Measurements from ENCODE around the gene SLC2A9.

SLC2A9 gene

DNA sequence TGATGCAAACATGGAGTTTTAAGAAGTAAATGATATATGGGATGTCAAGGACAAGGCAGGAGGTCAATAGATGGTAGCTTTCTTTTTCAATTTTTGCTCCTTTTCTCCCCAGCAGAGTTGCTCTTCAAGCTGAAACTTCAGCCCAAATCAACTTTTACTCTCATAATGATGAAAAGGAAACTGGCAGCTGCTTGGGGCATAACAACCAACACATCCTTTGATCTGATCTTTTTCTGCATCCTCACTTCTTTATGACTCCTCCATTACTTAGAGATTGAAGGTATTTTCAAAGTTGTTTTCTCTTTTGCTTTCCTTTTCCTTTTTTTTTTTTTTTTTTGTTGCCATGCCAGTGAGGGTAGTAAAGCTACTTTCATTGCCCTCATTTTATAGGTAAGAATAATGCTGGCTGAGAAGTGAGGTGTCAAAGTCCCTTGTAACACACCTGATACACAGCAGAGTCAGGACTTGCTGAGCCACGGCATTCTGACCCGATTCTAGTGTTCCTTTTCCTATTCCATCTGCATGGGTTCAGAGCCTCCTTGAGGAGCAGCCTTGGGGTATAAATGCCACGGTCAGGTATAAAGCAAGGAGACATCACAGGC, 26.9 kb downstream of the SLC2A9 start:
- Histone ChIP-seq H3K27me3 (replicated peaks; ENCODE audit: insufficient read depth, low read length) (no peaks in the 10 kb centered on the region), H3K27ac (ENCODE audit: low read length) (peak overlapping the region; percentile 44; the same call in 1 of the 2 replicates), H3K4me2 (ENCODE audit: low read depth, low read length) (peak overlapping the region; percentile 18), H2AFZ (ENCODE audit: low read length) (no peak overlapping the region), H3K9ac (ENCODE audit: low read length) (no peak overlapping the region), H3F3A (ENCODE audit: insufficient read depth, low read length) (peaks cover 6% of the 10 kb centered on the region), H3K36me3 (replicated peaks; ENCODE audit: insufficient read depth, low read length) (no peaks in the 10 kb centered on the region), H4K20me1 (ENCODE audit: insufficient read depth, low read length) (no peaks in the 10 kb centered on the region), H3K4me3 (ENCODE audit: low read length) (no peak overlapping the region), H3K9me3 (replicated peaks; ENCODE audit: insufficient read depth, low read length) (no peaks in the 10 kb centered on the region), H3K79me2 (ENCODE audit: low read length) (no peaks in the 10 kb centered on the region), H3K4me1 (ENCODE audit: low read length) (peaks cover 16% of the 10 kb centered on the region), H3K9me2 (replicated peaks; ENCODE audit: insufficient read depth, low read length) (no peaks in the 10 kb centered on the region)
- peak; percentile 70 for DNase-seq
- TF ChIP-seq EZH2 (optimal IDR thresholded peaks at IDR 0.05; ENCODE audit: low read depth, low read length), result no peak

DNA sequence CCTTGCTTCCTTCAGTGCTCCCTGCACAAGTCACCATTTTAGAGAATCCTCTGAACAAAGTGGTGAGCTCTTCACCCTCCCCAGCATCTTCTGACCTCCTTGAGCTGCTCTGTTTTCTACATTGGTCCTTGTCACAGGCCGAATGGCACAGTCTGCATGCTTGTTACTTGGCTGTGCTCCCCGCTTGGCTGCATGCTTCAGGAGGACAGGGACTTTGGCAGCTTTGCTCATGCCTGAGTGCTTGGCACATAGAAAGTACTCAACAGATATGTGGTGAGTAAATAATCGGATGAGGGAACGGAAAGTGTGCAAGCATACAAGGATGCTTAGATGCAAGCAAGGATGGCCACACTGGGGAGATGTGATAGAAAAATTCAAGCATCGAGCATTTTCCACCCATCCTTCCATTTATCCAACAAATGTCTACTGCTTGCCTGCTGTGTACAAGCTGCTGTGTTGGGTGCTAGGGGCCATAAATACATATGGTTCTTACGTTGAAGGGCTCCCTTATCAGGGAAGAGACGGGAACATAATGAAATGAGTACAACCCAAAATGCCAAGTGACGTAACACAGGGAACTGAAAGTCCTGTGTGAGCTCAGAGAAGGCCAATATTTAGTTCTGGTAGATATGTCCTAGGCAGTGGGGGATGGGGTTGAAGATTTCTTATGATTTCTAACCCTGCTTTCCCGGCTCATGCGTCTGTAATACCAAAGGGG, 31.2 kb downstream of the SLC2A9 start:
- no peaks in the 10 kb centered on the region for H4K20me1 ChIP-seq (ENCODE audit: insufficient read depth, low read length)
- no peak overlapping the region for H3K9ac ChIP-seq (ENCODE audit: low read length)
- H3K4me1 ChIP-seq (ENCODE audit: low read length), result peaks cover 14% of the 10 kb centered on the region
- H3K9me2 ChIP-seq (replicated peaks; ENCODE audit: insufficient read depth, low read length), result no peaks in the 10 kb centered on the region
- H3F3A ChIP-seq (ENCODE audit: insufficient read depth, low read length), result peaks cover 6% of the 10 kb centered on the region
- no peak overlapping the region for H3K4me3 ChIP-seq (ENCODE audit: low read length)
- H3K79me2 ChIP-seq (ENCODE audit: low read length), result no peaks in the 10 kb centered on the region
- H3K27ac ChIP-seq (ENCODE audit: low read length), result no peak overlapping the region
- DNase-seq, result no peak
- H2AFZ ChIP-seq (ENCODE audit: low read length), result no peak overlapping the region
- H3K36me3 ChIP-seq (replicated peaks; ENCODE audit: insufficient read depth, low read length), result no peaks in the 10 kb centered on the region
- no peak overlapping the region for H3K4me2 ChIP-seq (ENCODE audit: low read depth, low read length)
- H3K9me3 ChIP-seq (replicated peaks; ENCODE audit: insufficient read depth, low read length), result no peaks in the 10 kb centered on the region
- no peak for TF ChIP-seq EZH2phosphoT487 (IDR thresholded peaks at IDR 0.05; ENCODE audit: low read length)
- no peak for TF ChIP-seq EZH2 (optimal IDR thresholded peaks at IDR 0.05; ENCODE audit: low read depth, low read length)
- TF ChIP-seq, protein P1, sequence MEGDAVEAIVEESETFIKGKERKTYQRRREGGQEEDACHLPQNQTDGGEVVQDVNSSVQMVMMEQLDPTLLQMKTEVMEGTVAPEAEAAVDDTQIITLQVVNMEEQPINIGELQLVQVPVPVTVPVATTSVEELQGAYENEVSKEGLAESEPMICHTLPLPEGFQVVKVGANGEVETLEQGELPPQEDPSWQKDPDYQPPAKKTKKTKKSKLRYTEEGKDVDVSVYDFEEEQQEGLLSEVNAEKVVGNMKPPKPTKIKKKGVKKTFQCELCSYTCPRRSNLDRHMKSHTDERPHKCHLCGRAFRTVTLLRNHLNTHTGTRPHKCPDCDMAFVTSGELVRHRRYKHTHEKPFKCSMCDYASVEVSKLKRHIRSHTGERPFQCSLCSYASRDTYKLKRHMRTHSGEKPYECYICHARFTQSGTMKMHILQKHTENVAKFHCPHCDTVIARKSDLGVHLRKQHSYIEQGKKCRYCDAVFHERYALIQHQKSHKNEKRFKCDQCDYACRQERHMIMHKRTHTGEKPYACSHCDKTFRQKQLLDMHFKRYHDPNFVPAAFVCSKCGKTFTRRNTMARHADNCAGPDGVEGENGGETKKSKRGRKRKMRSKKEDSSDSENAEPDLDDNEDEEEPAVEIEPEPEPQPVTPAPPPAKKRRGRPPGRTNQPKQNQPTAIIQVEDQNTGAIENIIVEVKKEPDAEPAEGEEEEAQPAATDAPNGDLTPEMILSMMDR (IDR thresholded peaks at IDR 0.05; ENCODE audit: low read length), result no peak
- no peaks in the 10 kb centered on the region for H3K27me3 ChIP-seq (replicated peaks; ENCODE audit: insufficient read depth, low read length)

DNA sequence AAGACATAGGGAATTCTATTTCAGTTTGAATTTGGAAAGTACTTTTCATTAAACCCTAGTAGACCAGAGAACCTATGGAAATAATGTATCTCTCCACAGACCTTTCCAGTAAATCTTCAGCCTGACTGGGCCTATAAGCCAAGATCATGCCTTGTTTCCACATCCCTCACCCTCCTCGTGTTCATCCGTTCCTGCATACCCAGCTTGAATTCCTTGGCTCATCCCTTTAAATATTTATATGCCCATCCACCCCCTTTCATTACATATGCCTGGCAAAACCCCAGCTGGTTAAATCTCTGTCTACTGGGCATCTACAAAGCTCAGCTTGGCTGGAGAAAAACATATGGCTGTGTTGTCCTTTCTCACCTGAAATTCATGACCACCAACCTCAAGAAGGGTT, 32.4 kb downstream of the SLC2A9 start:
- Histone ChIP-seq H4K20me1 (ENCODE audit: insufficient read depth, low read length) (no peaks in the 10 kb centered on the region), H3K27ac (ENCODE audit: low read length) (no peak overlapping the region), H3K36me3 (replicated peaks; ENCODE audit: insufficient read depth, low read length) (no peaks in the 10 kb centered on the region), H3K4me1 (ENCODE audit: low read length) (peaks cover 5% of the 10 kb centered on the region), H3K79me2 (ENCODE audit: low read length) (no peaks in the 10 kb centered on the region), H3K9me2 (replicated peaks; ENCODE audit: insufficient read depth, low read length) (no peaks in the 10 kb centered on the region), H3K27me3 (replicated peaks; ENCODE audit: insufficient read depth, low read length) (no peaks in the 10 kb centered on the region), H3K4me3 (ENCODE audit: low read length) (no peak overlapping the region), H3K9ac (ENCODE audit: low read length) (no peak overlapping the region), H3K4me2 (ENCODE audit: low read depth, low read length) (no peak overlapping the region), H3K9me3 (replicated peaks; ENCODE audit: insufficient read depth, low read length) (no peaks in the 10 kb centered on the region), H3F3A (ENCODE audit: insufficient read depth, low read length) (no peaks in the 10 kb centered on the region), H2AFZ (ENCODE audit: low read length) (no peak overlapping the region)
- no peak for DNase-seq
- TF ChIP-seq, protein P1 (IDR thresholded peaks at IDR 0.05; ENCODE audit: low read length), result no peak
- TF ChIP-seq EZH2 (optimal IDR thresholded peaks at IDR 0.05; ENCODE audit: low read depth, low read length), result no peak
- no peak for TF ChIP-seq EZH2phosphoT487 (IDR thresholded peaks at IDR 0.05; ENCODE audit: low read length)

DNA sequence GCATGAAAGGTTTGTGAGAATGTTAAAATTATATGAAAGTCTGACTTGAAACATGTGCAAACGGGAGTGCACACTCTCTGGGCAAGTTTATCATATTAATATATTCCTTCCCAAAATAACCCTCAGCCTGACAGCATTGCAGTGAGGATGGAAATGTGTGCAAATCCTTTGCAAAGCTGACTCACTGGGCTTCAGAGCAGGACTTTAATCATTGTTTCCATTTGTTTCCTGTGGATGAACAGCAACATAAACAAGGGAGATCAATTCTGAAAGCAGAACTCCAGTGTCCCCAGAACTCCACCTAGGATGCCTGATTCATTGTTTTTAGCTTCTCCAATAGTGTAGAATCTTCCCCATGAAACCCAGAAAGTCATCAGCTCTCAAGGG, 32.9 kb downstream of the SLC2A9 start:
- H3K9me2 ChIP-seq (replicated peaks; ENCODE audit: insufficient read depth, low read length), result no peaks in the 10 kb centered on the region

More for the DNA sequence above, 32.9 kb downstream of the SLC2A9 start:
- H3K4me1 ChIP-seq (ENCODE audit: low read length), result no peaks in the 10 kb centered on the region
- H3K27ac ChIP-seq (ENCODE audit: low read length), result no peak overlapping the region
- no peak for TF ChIP-seq EZH2 (optimal IDR thresholded peaks at IDR 0.05; ENCODE audit: low read depth, low read length)
- TF ChIP-seq, protein P1 (IDR thresholded peaks at IDR 0.05; ENCODE audit: low read length), result no peak
- TF ChIP-seq EZH2phosphoT487 (IDR thresholded peaks at IDR 0.05; ENCODE audit: low read length), result no peak
- H3K9ac ChIP-seq (ENCODE audit: low read length), result no peak overlapping the region
- H3K9me3 ChIP-seq (replicated peaks; ENCODE audit: insufficient read depth, low read length), result no peaks in the 10 kb centered on the region
- no peaks in the 10 kb centered on the region for H3K36me3 ChIP-seq (replicated peaks; ENCODE audit: insufficient read depth, low read length)
- DNase-seq, result no peak
- H3K4me3 ChIP-seq (ENCODE audit: low read length), result no peak overlapping the region
- H4K20me1 ChIP-seq (ENCODE audit: insufficient read depth, low read length), result no peaks in the 10 kb centered on the region
- H3K27me3 ChIP-seq (replicated peaks; ENCODE audit: insufficient read depth, low read length), result no peaks in the 10 kb centered on the region
- H3K4me2 ChIP-seq (ENCODE audit: low read depth, low read length), result no peak overlapping the region
- H3F3A ChIP-seq (ENCODE audit: insufficient read depth, low read length), result no peaks in the 10 kb centered on the region
- H3K79me2 ChIP-seq (ENCODE audit: low read length), result no peaks in the 10 kb centered on the region
- no peak overlapping the region for H2AFZ ChIP-seq (ENCODE audit: low read length)
